HCT116 (cell line): Measurements from ENCODE around the gene GOLGA6L2. TPM values are rescaled to one million over a fixed set of nuclear protein-coding genes. Genes with fewer than 3 reads are reported as not detected.

Source experiments
- ATAC-seq: fragments of 200-7000 bp; cut with Tn5 transposase; 2 replicates; pipeline ENCODE4 v1.9.1; 2020; ENCODE audit warnings: mild to moderate bottlenecking, moderate library complexity
- BruUV-seq: library from RNA; stranded (reverse); fragments of 400-500 nt; replicated peaks from 2 replicates; lab custom pipeline; 2021; lab: Mats Ljungman, UMichigan
- CTCF ChIA-PET: fragments of 300-600 bp; sonication (Branson Sonifier 250); formaldehyde crosslinking; loops from one replicate; lab custom pipeline; 2021; ENCODE audit warnings: antibody characterized with exemption; lab: Charles Lee
- POLR2A ChIA-PET: fragments of 300-600, 350-600 bp; sonication (Branson Sonifier 250); formaldehyde crosslinking; loops from one replicate; lab custom pipeline; 2021; ENCODE audit warnings: antibody characterized with exemption; lab: Charles Lee
- RAD21 ChIA-PET, 2 experiments: fragments of 300-600 bp; sonication (Branson Sonifier 250); formaldehyde crosslinking; loops; one replicate each; lab custom pipeline; 2023; ENCODE audit warnings: low total read pairs in 2 of 2; ENCODE audit not compliant: uncharacterized antibody in 2 of 2, unreplicated experiment in 2 of 2, low non-redundant PET in 1 of 2; lab: Charles Lee
- DNase-seq: peaks from one replicate; pipeline ENCODE4 v3.0.0-alpha.2; 2010; ENCODE audit warnings: low read depth, low spot score
- H2AFZ ChIP-seq: fragments of 200-600 bp; shearing (Covaris generic), sonication (generic); 2 replicates; pipeline ENCODE4 v1.6.1; 2017; ENCODE audit warnings: low read depth, mixed run types, mixed read lengths, antibody characterized with exemption, low read length; ENCODE audit not compliant: poor library complexity, severe bottlenecking
- H3K27ac ChIP-seq: 2 replicates; pipeline ENCODE4 v1.5.1; 2012; ENCODE audit warnings: low read depth, low read length
- H3K27me3 ChIP-seq: fragments of 200-600 bp; sonication (generic); 2 replicates; pipeline ENCODE4 v1.6.1; 2016; ENCODE audit warnings: mixed run types, low read length, mixed read lengths; ENCODE audit not compliant: insufficient read depth
- H3K36me3 ChIP-seq, 2 experiments: fragments of 200-500 bp in 1 of 2; fragments of 200-600 bp in 1 of 2; sonication (Bioruptor generic) in 1 of 2; sonication (generic) in 1 of 2; 2 replicates each; pipeline versions ENCODE4 v1.5.1 to v1.6.1; 2014 to 2016; ENCODE audit warnings: low read length in 2 of 2, inconsistent platforms in 1 of 2, mixed read lengths in 1 of 2, mixed run types in 1 of 2; ENCODE audit not compliant: insufficient read depth in 2 of 2, control insufficient read depth in 1 of 2
- H3K4me1 ChIP-seq, 2 experiments: fragments of 200-600 bp in 1 of 2; sonication (generic) in 1 of 2; 2 replicates each; pipeline versions ENCODE4 v1.5.1 to v1.6.1; 2012 to 2017; ENCODE audit warnings: low read length in 2 of 2, inconsistent platforms in 1 of 2, mild to moderate bottlenecking in 1 of 2, mixed read lengths in 1 of 2, mixed run types in 1 of 2, moderate library complexity in 1 of 2; ENCODE audit not compliant: insufficient read depth in 2 of 2, control insufficient read depth in 1 of 2
- H3K4me2 ChIP-seq: fragments of 200-600 bp; sonication (generic); 2 replicates; pipeline ENCODE4 v1.6.1; 2017; ENCODE audit warnings: mixed run types, low read length, mixed read lengths
- H3K4me3 ChIP-seq, 2 experiments: fragments of 200-600 bp in 1 of 2; sonication (generic) in 1 of 2; replicated peaks in 1 of 2; 2 replicates each; pipeline ENCODE4 v1.5.1; 2011 to 2016; ENCODE audit warnings: low read length in 2 of 2, control low read depth in 1 of 2, low read depth in 1 of 2, mild to moderate bottlenecking in 1 of 2, mixed read lengths in 1 of 2, mixed run types in 1 of 2
- H3K79me2 ChIP-seq: fragments of 200-600 bp; sonication (generic); 2 replicates; pipeline ENCODE4 v1.6.1; 2017; ENCODE audit warnings: mild to moderate bottlenecking, mixed run types, low read length, moderate library complexity, mixed read lengths; ENCODE audit not compliant: insufficient read depth
- H3K9ac ChIP-seq: fragments of 200-600 bp; sonication (generic); 2 replicates; pipeline ENCODE4 v1.6.1; 2016; ENCODE audit warnings: low read length, mixed read lengths
- H3K9me2 ChIP-seq: fragments of 200-600 bp; sonication (generic), shearing (Covaris generic); 2 replicates; pipeline ENCODE4 v1.6.1; 2017; ENCODE audit warnings: mixed run types, mild to moderate bottlenecking, moderate library complexity; ENCODE audit not compliant: insufficient read depth
- H3K9me3 ChIP-seq, 2 experiments: fragments of 200-500 bp in 1 of 2; fragments of 200-600 bp in 1 of 2; sonication (Bioruptor generic) in 1 of 2; sonication (generic) in 1 of 2; 2 replicates each; pipeline ENCODE4 v1.6.1; 2014 to 2017; ENCODE audit warnings: low read length in 2 of 2, mixed read lengths in 2 of 2, inconsistent platforms in 1 of 2, low read depth in 1 of 2, mild to moderate bottlenecking in 1 of 2, mixed run types in 1 of 2, moderate library complexity in 1 of 2; ENCODE audit not compliant: control insufficient read depth in 1 of 2, insufficient read depth in 1 of 2
- H4K20me1 ChIP-seq: fragments of 200-600 bp; sonication (generic), shearing (Covaris generic); 2 replicates; pipeline ENCODE4 v1.6.1; 2017; ENCODE audit warnings: mixed run types, mild to moderate bottlenecking, moderate library complexity; ENCODE audit not compliant: insufficient read depth
- CEBPB ChIP-seq: IDR thresholded peaks from 2 replicates; pipeline ENCODE4 v1.6.1; 2012; ENCODE audit warnings: low read depth
- EGR1 ChIP-seq: IDR thresholded peaks from 2 replicates; pipeline ENCODE4 v1.6.1; 2012; ENCODE audit warnings: low read depth
- ELF1 ChIP-seq: IDR thresholded peaks from 2 replicates; pipeline ENCODE4 v1.6.1; 2012; ENCODE audit warnings: low read depth, borderline replicate concordance
- EZH2 ChIP-seq: fragments of 200-600 bp; sonication (generic); IDR thresholded peaks from 2 replicates; pipeline ENCODE4 v1.6.1; 2017; ENCODE audit warnings: antibody characterized with exemption, mixed run types
- FOSL1 ChIP-seq: IDR thresholded peaks from 2 replicates; pipeline ENCODE4 v1.6.1; 2012; ENCODE audit warnings: low read depth
- JUND ChIP-seq: IDR thresholded peaks from 2 replicates; pipeline ENCODE4 v1.6.1; 2012
- POLR2A ChIP-seq: IDR thresholded peaks from 2 replicates; pipeline ENCODE4 v1.7.0; 2011; ENCODE audit warnings: borderline replicate concordance; ENCODE audit not compliant: insufficient read depth, insufficient read length; ENCODE audit errors: extremely low read depth
- RAD21 ChIP-seq: IDR thresholded peaks from 2 replicates; pipeline ENCODE4 v1.6.1; 2012; ENCODE audit warnings: low read depth, mild to moderate bottlenecking
- SP1 ChIP-seq: IDR thresholded peaks from 2 replicates; pipeline ENCODE4 v1.6.1; 2012; ENCODE audit warnings: low read depth
- TCF7L2 ChIP-seq: IDR thresholded peaks from 2 replicates; pipeline ENCODE4 v1.7.0; 2011; ENCODE audit warnings: borderline replicate concordance, inconsistent platforms; ENCODE audit not compliant: insufficient read depth, insufficient read length; ENCODE audit errors: extremely low read depth
- YY1 ChIP-seq: IDR thresholded peaks from 2 replicates; pipeline ENCODE4 v1.6.1; 2011; ENCODE audit warnings: low read length, low read depth, moderate library complexity, mild to moderate bottlenecking; ENCODE audit not compliant: insufficient replicate concordance; ENCODE audit errors: extremely low read depth
- ZFX ChIP-seq: fragments of 450-650 bp; IDR thresholded peaks from 2 replicates; pipeline ENCODE4 v1.6.1; 2017
- intact Hi-C: fragments of 100-400 bp; cut with micrococcal nuclease; formaldehyde crosslinking; loops from 2 replicates; pipeline ENCODE4 v1.10.0; 2022
- total RNA-seq: library from RNA; stranded (reverse); gene quantifications from one replicate; pipeline ENCODE4 v1.2.1, GENCODE V29; 2021; ENCODE audit not compliant: unreplicated experiment
- TF ChIP-seq, protein P1 (sequence below): IDR thresholded peaks from 2 replicates; pipeline ENCODE4 v1.6.1; 2011; ENCODE audit warnings: mild to moderate bottlenecking, low read length, moderate library complexity; ENCODE audit not compliant: insufficient replicate concordance; ENCODE audit errors: extremely low read depth
- TF ChIP-seq, protein P2 (sequence below), 3 experiments: fragments of 200-600 bp in 1 of 3; sonication (generic) in 1 of 3; IDR thresholded peaks in 2 of 3; conservative IDR thresholded peaks in 1 of 3; 2 replicates each; pipeline ENCODE4 v1.5.1; 2012 to 2017; ENCODE audit warnings: low read depth in 2 of 3, low read length in 2 of 3, antibody characterized with exemption in 1 of 3, borderline replicate concordance in 1 of 3, control low read depth in 1 of 3, mild to moderate bottlenecking in 1 of 3, mixed read lengths in 1 of 3, mixed run types in 1 of 3, moderate library complexity in 1 of 3; ENCODE audit not compliant: insufficient read depth in 1 of 3
- TF ChIP-seq, protein P3 (sequence below): IDR thresholded peaks from 2 replicates; pipeline ENCODE4 v1.6.1; 2012

Gene GOLGA6L2
- total RNA-seq, 1 experiment from 2014 or later = not detected

DNA sequence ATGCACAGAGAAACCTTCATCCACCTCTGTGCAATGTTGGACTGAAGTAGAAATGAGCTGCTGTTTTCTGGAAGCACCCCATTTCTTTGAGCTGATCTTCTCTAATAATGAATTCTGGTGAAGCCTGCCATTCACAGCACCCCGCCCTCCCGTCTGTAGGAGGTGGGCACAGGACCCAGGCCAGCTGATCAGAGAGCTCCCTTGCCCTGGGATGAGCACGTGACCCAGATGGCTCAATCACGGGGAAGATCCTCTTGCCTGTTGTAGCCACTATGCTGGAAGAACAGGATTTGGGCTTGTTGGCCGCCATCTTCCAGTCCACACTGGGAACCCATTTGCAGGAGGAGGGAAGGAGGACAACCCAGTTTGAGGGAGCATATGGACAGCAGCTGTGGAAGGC, 44.5 kb downstream of the GOLGA6L2 start:
- TF ChIP-seq, protein P1, sequence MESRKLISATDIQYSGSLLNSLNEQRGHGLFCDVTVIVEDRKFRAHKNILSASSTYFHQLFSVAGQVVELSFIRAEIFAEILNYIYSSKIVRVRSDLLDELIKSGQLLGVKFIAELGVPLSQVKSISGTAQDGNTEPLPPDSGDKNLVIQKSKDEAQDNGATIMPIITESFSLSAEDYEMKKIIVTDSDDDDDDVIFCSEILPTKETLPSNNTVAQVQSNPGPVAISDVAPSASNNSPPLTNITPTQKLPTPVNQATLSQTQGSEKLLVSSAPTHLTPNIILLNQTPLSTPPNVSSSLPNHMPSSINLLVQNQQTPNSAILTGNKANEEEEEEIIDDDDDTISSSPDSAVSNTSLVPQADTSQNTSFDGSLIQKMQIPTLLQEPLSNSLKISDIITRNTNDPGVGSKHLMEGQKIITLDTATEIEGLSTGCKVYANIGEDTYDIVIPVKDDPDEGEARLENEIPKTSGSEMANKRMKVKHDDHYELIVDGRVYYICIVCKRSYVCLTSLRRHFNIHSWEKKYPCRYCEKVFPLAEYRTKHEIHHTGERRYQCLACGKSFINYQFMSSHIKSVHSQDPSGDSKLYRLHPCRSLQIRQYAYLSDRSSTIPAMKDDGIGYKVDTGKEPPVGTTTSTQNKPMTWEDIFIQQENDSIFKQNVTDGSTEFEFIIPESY = no peak
- H2AFZ ChIP-seq = no peak overlapping the region
- BruUV-seq = no TSS peak
- H3K27ac ChIP-seq = no peak overlapping the region
- H3K4me2 ChIP-seq = no peak overlapping the region
- ATAC-seq (no peak), DNase-seq (no peak)
- intact Hi-C loops = no loop called here
- POLR2A ChIA-PET = no interaction called here
- no peaks in the 10 kb centered on the region for H3K36me3 ChIP-seq
- H3K9ac ChIP-seq = no peak overlapping the region
- CTCF ChIA-PET = no interaction called here
- 0 out of 2 replicates have a peak, but pooled peaks cover 4% of the 10 kb centered on the region for H3K27me3 ChIP-seq
- H3K4me1 ChIP-seq = no peaks in the 10 kb centered on the region
- H3K4me3 ChIP-seq = no peak overlapping the region
- H4K20me1 ChIP-seq = no peaks in the 10 kb centered on the region
- no peaks in the 10 kb centered on the region for H3K9me2 ChIP-seq
- H3K79me2 ChIP-seq = no peaks in the 10 kb centered on the region
- RAD21 ChIA-PET = no interaction called here
- H3K9me3 ChIP-seq = 0 out of 4 replicates have a peak, but pooled peaks cover 0 to 4% of the 10 kb centered on the region in 2 experiments

DNA sequence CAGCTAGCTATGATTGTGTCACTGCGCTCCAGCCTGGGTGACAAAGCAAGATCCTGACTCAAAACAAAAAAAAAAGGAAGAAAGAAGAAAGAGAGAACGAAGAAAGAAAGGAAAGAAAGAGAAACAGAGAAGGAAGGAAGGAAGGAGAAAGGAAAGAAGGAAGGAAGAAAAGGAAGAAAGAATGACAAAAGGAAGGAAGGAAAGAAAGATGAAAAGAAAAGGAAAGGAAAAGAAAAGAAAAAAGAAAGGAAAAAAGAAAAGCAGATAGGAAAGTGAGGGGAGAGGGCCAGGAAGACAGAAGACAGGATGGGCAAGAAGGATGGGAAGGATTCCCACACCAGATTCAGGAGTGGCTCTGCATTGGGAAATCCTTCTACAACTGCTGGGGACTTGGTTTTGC, 44.9 kb downstream of the GOLGA6L2 start:
- Histone ChIP-seq H3K27me3 (0 out of 2 replicates have a peak, but pooled peaks cover 4% of the 10 kb centered on the region), H3K9ac (no peak overlapping the region), H3K4me2 (no peak overlapping the region), H2AFZ (no peak overlapping the region), H3K36me3 (no peaks in the 10 kb centered on the region), H3K4me3 (no peak overlapping the region), H3K9me2 (no peaks in the 10 kb centered on the region), H3K79me2 (no peaks in the 10 kb centered on the region), H3K27ac (no peak overlapping the region), H3K9me3 (0 out of 4 replicates have a peak, but pooled peaks cover 0 to 4% of the 10 kb centered on the region in 2 experiments), H3K4me1 (no peaks in the 10 kb centered on the region), H4K20me1 (no peaks in the 10 kb centered on the region)
- intact Hi-C loops = no loop called here
- ChIA-PET RAD21 (no interaction called here), CTCF (no interaction called here), POLR2A (no interaction called here)
- no peak for DNase-seq
- ATAC-seq = no peak
- no TSS peak for BruUV-seq
- TF ChIP-seq, protein P1 = no peak
- TF ChIP-seq ZFX = no peak
- no peak for TF ChIP-seq SP1
- no peak for TF ChIP-seq EZH2
- TF ChIP-seq YY1 = no peak
- no peak for TF ChIP-seq EGR1
- TF ChIP-seq FOSL1 = no peak
- no peak for TF ChIP-seq CEBPB
- TF ChIP-seq TCF7L2 = no peak
- TF ChIP-seq, protein P2, sequence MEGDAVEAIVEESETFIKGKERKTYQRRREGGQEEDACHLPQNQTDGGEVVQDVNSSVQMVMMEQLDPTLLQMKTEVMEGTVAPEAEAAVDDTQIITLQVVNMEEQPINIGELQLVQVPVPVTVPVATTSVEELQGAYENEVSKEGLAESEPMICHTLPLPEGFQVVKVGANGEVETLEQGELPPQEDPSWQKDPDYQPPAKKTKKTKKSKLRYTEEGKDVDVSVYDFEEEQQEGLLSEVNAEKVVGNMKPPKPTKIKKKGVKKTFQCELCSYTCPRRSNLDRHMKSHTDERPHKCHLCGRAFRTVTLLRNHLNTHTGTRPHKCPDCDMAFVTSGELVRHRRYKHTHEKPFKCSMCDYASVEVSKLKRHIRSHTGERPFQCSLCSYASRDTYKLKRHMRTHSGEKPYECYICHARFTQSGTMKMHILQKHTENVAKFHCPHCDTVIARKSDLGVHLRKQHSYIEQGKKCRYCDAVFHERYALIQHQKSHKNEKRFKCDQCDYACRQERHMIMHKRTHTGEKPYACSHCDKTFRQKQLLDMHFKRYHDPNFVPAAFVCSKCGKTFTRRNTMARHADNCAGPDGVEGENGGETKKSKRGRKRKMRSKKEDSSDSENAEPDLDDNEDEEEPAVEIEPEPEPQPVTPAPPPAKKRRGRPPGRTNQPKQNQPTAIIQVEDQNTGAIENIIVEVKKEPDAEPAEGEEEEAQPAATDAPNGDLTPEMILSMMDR (IDR thresholded peaks at IDR 0.05 in 2 of 3, conservative IDR thresholded peaks at IDR 0.05 in 1 of 3; ENCODE audit: borderline replicate concordance in 1 of 3, insufficient read depth in 1 of 3, low read depth in 2 of 3, low read length in 2 of 3) = no peak
- TF ChIP-seq, protein P3, sequence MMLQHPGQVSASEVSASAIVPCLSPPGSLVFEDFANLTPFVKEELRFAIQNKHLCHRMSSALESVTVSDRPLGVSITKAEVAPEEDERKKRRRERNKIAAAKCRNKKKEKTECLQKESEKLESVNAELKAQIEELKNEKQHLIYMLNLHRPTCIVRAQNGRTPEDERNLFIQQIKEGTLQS = no peak
- no peak for TF ChIP-seq POLR2A
- no peak for TF ChIP-seq RAD21
- TF ChIP-seq ELF1 = no peak
- no peak for TF ChIP-seq JUND
